Transverse colon (tissue), 3 donors: ENCODE results near the gene TMCC3.

Source experiments
- POLR2A ChIP-seq: fragments of 450-650 bp; IDR thresholded peaks from one replicate; pipeline ENCODE4 v1.6.1; 2016; ENCODE audit warnings: antibody characterized with exemption, mild to moderate bottlenecking, moderate library complexity
- TF ChIP-seq, protein P1 (sequence below), 5 experiments: fragments of 200-600 bp in 3 of 5; fragments of 450-650 bp in 2 of 5; sonication (generic) in 3 of 5; IDR thresholded peaks; 1 replicate in 2 of 5; 2 replicates in 3 of 5; pipeline ENCODE4 v1.5.1; 2016 to 2017; ENCODE audit warnings: antibody characterized with exemption in 5 of 5, inconsistent platforms in 3 of 5, mild to moderate bottlenecking in 2 of 5, moderate library complexity in 1 of 5

DNA sequence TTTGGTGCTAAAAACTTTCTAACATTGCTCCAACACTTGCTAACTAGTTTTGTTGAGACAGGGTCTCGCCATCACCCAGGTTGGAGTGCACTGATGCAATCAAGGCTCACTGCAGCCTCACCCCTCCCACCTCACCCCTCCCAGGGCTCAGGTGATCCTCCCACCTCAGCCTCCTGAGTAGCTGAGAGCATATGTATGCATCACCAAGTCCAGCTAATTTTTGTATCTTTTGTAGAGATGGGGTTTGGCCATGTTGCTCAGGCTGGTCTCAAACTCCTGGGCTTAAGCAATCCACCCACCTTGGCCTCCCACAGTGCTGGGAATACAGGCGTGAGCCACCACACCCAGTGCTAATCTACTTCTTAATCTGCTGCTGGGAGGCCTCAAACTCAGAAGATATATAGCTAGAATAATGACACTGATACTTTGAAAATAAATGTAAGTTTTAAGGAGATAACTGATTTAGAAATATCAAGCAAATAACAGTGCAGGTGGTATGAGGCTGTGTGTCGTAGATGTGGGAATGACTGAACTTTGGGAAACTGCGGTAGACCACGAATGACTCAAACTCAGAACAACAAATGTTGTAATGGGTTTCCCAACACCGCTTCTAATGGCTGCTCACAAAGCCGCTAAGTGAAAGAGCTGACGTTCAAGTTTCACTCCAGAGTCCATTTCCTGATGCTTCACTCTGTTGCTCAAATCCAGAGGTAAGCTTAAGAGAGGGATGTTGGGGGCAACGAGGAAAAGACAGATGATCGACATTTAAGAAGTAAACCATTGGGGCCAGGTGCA, 10.0 kb downstream of the TMCC3 start:
- TF ChIP-seq, protein P1, sequence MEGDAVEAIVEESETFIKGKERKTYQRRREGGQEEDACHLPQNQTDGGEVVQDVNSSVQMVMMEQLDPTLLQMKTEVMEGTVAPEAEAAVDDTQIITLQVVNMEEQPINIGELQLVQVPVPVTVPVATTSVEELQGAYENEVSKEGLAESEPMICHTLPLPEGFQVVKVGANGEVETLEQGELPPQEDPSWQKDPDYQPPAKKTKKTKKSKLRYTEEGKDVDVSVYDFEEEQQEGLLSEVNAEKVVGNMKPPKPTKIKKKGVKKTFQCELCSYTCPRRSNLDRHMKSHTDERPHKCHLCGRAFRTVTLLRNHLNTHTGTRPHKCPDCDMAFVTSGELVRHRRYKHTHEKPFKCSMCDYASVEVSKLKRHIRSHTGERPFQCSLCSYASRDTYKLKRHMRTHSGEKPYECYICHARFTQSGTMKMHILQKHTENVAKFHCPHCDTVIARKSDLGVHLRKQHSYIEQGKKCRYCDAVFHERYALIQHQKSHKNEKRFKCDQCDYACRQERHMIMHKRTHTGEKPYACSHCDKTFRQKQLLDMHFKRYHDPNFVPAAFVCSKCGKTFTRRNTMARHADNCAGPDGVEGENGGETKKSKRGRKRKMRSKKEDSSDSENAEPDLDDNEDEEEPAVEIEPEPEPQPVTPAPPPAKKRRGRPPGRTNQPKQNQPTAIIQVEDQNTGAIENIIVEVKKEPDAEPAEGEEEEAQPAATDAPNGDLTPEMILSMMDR (IDR thresholded peaks at IDR 0.05): no peak
- no peak for TF ChIP-seq POLR2A
